Fibroblast of skin of abdomen (primary cell): ENCODE measurements around the gene SF3A2.

ENCODE experiments used
- DNase-seq: peaks from one replicate; pipeline ENCODE4 v3.0.0-alpha.2; 2013

Gene SF3A2

GRCh38 chr19:2242816-2243215 is 6.2 kb downstream of the SF3A2 start:
- DNase-seq = no peak

- no peak for DNase-seq
These were observed 6.9 kb downstream of the SF3A2 start for GRCh38 chr19:2243274-2244124.

GRCh38 chr19:2244125-2244411 is 7.4 kb downstream of the SF3A2 start:
- no peak for DNase-seq

- no peak for DNase-seq
These were observed 7.9 kb downstream of the SF3A2 start for GRCh38 chr19:2244486-2244885.

- no peak for DNase-seq
These were observed 8.6 kb downstream of the SF3A2 start for GRCh38 chr19:2245273-2245672.

GRCh38 chr19:2246014-2246620 is 9.5 kb downstream of the SF3A2 start:
- no peak for DNase-seq

GRCh38 chr19:2246801-2247361 is 10.3 kb downstream of the SF3A2 start:
- DNase-seq = no peak

GRCh38 chr19:2247433-2248101 is 10.9 kb downstream of the SF3A2 start:
- no peak for DNase-seq

GRCh38 chr19:2248136-2249009 is 11.7 kb downstream of the SF3A2 start:
- no peak for DNase-seq

- DNase-seq = no peak
These were observed 12.6 kb downstream of the SF3A2 start, which contains the start of gene AMH for GRCh38 chr19:2249010-2249866. TSS of gene AMH (plus strand) at chr19:2249323. CDS start at chr19:2249333, 10 bp downstream.

GRCh38 chr19:2249880-2250765 is 13.5 kb downstream of the SF3A2 start:
- no peak for DNase-seq

- no peak for DNase-seq
These were observed 14.1 kb downstream of the SF3A2 start for GRCh38 chr19:2250766-2251105.

- no peak for DNase-seq
These were observed 14.8 kb downstream of the SF3A2 start for GRCh38 chr19:2251106-2252054.

GRCh38 chr19:2252055-2252796 is 15.6 kb downstream of the SF3A2 start:
- no peak for DNase-seq

GRCh38 chr19:2252797-2253105 is 16.1 kb downstream of the SF3A2 start:
- DNase-seq = no peak

- no peak for DNase-seq
These were observed 16.8 kb downstream of the SF3A2 start for GRCh38 chr19:2253106-2254063.

GRCh38 chr19:2254064-2254872 is 17.6 kb downstream of the SF3A2 start:
- no peak for DNase-seq
